ENCODE measurements around the gene SCAMP1. TPM values are rescaled to one million over a fixed set of nuclear protein-coding genes. Genes with fewer than 3 reads are reported as not detected.
"Not testable (repeated sequence)": the region's sequence is repeated elsewhere in the genome, so short reads cannot be mapped to it uniquely, and the experiment has no call there.

SCAMP1 gene
- total RNA-seq, 1 donor from 2014 or later = 31.6 TPM

DNA sequence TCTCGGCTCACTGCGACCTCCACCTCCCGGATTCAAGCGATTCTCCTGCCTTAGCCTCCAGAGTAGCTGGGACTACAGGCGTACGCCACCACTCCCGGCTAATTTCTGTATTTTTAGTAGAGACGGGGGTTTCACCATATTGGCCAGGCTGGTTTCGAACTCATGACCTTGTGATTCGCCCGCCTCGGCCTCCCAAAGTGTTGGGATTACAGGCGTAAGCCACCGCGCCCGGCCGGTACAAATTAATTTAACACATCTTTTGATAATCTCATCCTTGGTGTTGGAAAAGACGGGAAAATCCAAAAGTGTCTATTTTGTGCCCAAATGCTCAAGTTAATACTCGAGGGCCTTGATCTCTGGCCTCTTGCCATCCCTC is 974 bp upstream of the SCAMP1 start:
- not testable (repeated sequence) for DNase-seq, ATAC-seq
- intact Hi-C loops (cut with micrococcal nuclease) = loop anchor here (5.0 kb wide), 1 partner anchor 62 kb away; no protein-coding TSS in a partner anchor

DNA sequence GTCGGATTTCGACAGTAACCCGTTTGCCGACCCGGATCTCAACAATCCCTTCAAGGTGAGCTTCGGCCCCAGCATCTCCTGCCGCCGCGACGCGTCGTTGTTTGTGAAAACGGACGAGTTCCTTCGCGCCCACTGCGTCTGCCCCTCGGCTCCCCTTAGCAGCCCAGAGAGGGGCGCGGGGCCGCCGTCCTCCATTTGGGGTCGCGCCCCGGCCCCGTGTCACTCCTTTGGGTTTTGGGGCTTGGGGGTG is 182 bp downstream of the SCAMP1 start:
- ATAC-seq = no peak
- DNase-seq = no peak
- intact Hi-C loops (cut with micrococcal nuclease) = no loop called here

DNA sequence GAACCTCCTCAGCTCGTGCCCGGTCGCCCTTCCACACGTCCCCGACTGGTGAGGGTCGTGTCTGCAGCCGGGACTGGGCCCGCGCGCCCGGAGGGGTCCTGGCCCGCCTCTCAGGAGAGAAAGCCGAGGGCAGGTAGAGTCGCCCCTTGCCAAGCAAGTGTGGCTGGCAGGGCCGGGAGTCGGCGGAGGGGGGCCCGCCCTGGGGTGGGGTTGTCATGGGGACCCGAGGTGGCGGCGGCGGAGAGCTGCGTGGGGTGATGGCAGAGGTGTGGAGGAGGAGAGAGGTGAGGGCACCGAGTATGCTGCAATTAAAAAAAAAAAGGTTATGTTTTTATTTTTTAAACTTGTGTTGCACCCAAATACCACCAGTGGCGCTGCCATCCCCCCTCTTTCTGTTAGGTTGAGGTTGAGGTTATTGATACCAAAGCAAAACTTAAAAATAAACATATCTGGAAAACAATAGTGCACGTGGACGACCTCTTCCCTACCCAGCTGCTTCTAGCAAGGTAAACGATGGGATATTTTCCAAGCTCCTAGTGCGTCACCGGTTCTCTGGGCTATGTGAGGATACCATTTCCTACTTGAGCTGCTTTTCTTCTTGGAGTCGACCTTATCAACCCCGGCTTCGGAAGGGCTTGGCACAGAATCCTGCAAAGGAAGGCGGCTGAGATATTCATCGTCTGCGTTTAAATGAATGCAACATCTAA is 660 bp downstream of the SCAMP1 start:
- DNase-seq (peak; percentile 61), ATAC-seq (peak; percentile 59)
- intact Hi-C loops (cut with micrococcal nuclease) = no loop called here

DNA sequence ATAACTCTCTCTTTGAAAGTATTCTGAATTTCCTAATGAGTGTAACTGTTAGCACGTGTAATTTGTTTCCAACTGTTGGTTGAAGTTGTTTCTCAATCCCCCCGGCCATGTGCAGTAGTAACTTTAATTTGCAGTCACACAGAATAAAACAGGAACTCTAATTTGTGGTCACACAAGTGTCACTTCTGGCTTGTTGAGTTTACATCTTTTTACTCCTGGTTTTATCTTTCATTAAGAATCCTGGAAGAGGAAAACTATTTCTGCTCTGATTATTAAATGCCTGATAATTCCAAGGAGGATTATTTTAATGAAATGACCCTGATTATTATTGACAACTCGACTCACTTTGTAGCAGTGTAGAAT is 1.2 kb downstream of the SCAMP1 start:
- ATAC-seq (no peak), DNase-seq (no peak)
- intact Hi-C loops (cut with micrococcal nuclease) = no loop called here

DNA sequence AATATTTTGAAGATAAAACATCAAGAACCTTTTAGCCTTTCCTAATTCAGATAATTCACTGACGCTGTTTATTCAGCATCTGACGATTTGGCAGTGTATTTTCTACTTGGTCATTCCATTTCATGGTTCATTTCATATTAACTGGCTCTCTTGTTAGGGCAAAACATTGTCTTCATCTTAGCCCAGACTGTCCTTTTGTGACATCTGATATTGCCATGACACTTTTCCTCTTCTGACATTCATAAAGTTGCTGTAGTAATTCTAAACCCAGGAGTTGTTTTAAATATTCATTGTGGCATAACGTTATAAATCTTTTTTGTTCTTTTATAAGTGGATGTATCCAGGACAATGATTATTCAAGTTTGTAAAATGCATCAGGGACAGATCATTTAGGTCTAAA is 1.8 kb downstream of the SCAMP1 start:
- DNase-seq (no peak), ATAC-seq (no peak)
- intact Hi-C loops (cut with micrococcal nuclease) = no loop called here

DNA sequence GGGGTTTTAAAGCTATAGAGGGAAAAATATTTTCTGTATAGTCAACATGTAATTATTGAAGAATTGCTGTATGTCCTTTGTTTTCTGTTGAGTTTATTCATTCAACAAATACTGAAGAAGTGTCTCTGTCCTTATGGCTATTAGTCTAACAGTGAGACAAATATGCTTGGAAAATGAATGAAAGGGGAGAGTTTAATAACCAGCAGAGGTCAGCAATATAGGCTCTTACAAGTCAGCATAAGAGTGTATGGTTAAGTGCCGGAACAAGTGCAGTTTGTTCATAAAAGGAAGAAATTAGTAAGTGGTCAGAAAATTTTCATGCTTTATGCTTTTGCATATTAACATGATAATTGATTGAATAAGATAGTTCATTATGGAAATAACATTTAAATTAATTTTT is 3.6 kb downstream of the SCAMP1 start:
- intact Hi-C loops (cut with micrococcal nuclease) = no loop called here
- ATAC-seq (no peak), DNase-seq (no peak)

DNA sequence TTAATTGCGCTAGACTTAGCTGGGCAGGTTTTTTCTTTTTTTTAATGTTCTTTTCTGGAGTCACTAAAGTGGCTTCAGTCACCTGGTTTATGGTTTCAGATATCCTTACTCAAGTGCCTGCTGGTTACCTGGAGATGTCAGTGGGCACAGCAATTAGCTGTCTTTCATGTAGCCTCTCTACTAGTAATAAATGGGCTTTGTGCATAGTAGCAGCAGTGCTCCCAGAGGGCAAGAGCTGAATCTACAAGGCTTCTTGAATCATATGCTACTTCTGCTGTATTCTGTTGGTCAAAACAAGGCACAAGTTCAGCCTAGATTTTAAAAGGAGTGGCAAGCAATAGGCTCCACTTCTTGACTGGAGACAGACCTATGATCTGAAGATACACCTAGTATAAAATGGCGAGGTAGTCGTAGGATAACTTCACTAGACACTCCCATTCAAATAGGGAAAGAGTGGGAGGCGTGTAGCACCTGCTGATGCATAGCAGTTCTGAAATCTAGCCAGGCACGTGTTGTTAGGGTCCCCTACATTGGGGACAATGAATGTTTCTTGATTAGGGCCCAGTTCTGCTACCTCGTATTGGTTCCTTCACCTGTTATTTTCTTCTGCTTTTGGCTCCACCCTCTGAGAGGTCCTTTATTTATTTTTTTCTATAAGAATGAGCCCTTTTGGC is 7.0 kb downstream of the SCAMP1 start:
- intact Hi-C loops (cut with micrococcal nuclease) = no loop called here

DNA sequence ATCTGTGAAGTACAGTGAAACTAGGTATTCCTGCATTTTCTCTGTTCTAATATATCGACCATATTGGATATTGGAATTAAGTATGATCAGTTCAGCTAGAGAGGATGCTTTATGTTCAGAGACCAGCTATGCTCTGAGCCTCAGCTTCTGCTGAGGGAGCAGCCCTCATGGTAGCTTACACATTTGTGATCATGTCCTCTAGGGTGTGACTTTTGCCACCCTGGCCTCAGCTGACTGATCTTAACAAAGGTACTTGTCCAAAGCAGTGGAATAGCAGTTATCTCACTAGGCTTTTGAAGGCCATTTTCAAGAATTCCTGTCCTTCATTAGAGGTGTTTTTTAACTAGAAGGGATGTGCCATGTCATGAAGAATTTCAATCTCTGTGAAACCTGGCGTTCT is 9.3 kb downstream of the SCAMP1 start:
- no peak for DNase-seq
- intact Hi-C loops (cut with micrococcal nuclease) = no loop called here
- no peak for ATAC-seq

More for the DNA sequence above, 7.0 kb downstream of the SCAMP1 start:
- no peak for DNase-seq
- ATAC-seq = no peak

DNA sequence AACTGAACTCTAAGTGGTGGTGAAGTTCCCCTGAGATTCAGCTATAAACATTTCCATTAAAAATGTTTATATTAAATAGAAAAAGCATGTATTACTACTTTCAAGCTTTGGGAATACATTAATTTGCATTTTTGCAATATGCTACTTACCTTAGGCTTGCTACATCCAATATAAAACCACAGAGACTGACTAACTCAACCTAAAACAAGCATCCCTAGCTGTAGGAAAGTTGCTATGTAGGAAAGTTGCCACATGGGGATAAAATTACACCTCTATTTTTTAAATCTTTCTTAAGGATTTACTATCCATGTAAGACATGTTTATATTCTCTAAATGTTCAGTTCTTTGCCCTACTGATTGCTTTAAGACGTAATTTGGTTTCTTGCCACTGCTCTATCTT is 12.8 kb downstream of the SCAMP1 start:
- DNase-seq = no peak
- ATAC-seq = no peak
- intact Hi-C loops (cut with micrococcal nuclease) = no loop called here

DNA sequence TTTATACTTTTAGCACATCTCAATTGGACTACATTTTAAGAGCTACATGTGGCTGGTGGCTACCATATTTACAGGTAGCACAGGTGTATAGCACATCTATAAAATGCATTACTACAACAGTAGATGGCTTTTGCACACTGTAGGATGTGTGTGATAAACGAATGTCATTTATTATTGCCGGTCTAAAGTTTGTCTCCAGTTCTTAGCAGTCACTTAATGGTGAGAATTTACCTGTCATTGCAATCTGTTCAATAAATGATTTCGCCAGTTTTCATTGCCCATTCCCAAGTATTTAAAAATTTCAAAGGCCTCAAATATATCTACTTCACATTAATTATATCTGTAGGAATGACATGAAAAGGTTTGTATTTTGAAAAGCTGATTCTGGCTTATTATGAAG is 15.9 kb downstream of the SCAMP1 start:
- no peak for ATAC-seq

DNA sequence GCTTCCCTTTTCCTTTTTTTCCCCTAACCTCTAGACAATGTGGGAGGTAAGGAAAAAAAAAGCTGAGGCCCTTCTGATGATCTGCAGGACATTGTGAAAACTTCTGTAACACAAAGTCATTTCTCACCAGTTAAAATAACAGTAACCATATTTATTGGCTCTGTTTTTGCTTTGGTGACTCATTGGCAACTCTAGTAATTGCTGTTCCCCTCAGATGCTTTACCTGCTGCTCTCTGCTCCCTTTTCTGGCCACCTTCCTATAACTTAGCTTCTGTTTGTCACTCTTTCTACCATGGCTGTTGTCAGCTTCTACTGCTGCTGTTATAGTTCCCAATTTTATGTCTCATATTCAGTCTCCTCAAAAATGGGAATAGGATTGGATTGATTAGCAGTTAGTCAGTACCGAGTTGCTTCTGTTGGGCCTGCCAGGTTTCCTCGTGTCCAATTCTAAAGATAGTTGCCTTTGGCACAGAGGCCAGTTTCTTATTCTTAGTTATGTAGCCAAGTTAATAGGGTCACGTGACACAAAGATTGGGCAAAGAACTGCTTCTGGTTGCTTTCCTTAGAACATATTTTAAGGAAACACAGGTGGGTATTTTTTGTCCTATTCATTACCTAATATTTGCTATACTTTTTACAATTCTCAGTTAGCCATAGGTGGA is 16.8 kb downstream of the SCAMP1 start:
- ATAC-seq = peak; percentile 86
- intact Hi-C loops (cut with micrococcal nuclease) = no loop called here
- DNase-seq = no peak

More for the DNA sequence above, 15.9 kb downstream of the SCAMP1 start:
- DNase-seq = no peak
- intact Hi-C loops (cut with micrococcal nuclease) = no loop called here

DNA sequence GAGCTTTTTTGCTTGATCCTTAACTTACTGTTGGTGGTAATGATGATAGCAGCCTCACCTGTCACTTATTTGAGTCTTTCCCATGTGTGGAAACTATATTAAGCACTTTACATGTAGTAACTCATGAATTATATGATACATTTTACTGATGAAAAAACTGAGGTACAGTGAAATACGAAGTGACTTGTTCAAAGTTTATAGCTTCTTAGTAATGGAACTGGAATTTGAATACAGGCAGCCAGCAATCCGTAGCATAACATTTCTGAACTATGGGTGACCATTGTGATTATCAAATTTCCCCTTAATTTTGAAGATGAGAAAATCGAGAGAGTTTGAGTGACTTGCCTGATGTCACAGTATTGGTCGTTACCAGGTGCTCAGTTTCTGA is 17.3 kb downstream of the SCAMP1 start:
- intact Hi-C loops (cut with micrococcal nuclease) = no loop called here
- ATAC-seq = peak; percentile 14
- DNase-seq = no peak

DNA sequence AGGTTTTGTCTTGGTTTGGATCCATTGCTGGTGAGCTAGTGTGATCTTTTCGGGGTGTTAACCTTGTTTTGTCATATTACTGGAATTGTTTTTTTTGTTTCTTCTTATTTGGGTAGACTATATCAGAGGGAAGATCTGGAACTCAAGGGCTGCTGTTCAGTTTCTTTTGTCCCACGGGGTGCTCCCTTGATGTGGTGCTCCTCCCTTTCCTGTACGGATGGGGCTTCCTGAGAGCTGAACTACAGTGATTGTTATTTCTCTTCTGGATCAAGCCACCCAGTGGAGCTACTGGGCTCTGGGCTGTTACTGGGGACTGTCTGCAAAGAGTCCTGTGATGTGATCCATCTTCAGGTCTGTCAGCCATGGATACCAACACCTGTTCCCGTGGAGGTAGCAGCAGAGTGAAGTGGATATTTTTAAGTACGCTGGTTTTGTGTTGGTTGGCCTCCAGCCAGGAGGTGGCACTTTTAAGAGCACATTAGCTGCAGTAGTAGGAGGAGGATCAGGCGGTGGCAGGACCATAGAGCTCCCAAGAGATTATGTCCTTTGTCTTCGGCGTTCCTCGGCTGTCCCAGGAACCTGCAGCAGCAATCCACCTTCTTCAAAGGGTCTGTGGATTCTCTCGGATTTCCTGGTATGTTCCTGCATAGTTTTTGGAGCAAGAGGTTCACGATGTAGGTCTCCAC is 27.2 kb downstream of the SCAMP1 start:
- intact Hi-C loops (cut with micrococcal nuclease) = no loop called here
- ATAC-seq (peak; percentile 40), DNase-seq (no peak)

DNA sequence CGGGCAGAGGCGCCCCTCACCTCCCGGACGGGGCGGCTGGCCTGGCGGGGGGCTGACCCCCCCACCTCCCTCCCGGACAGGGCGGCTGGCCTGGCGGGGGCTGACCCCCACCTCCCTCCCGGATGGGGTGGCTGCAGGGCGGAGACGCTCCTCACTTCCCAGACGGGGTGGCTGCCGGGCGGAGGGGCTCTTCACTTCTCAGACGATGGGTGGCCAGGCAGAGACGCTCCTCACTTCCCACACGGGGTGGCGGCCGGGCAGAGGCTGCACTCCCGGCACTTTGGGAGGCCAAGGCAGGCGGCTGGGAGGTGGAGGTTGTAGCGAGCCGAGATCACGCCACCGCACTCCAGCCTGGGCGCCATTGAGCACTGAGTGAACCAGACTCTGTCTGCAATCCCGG is 30.9 kb downstream of the SCAMP1 start:
- DNase-seq, ATAC-seq: not testable (repeated sequence)

DNA sequence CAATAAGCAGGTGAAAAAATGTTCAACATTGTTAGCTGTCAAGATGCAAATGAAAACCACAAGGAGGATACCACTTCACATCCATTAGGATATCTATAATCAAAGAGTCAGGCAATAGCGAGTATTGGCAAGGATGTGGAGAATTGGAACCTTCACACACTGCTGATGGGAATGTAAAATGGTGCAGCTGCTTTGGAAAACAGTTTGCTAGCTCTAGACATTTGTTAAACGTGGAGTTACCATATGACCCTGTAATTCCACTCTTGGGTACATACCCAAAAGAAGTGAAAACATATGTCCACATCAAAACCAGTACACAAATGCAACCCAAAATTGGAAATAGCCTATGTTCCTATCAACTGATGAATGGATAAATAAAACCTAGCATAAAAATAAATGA is 37.4 kb downstream of the SCAMP1 start:
- DNase-seq = no peak
- intact Hi-C loops (cut with micrococcal nuclease) = no loop called here
- ATAC-seq = no peak

More for the DNA sequence above, 30.9 kb downstream of the SCAMP1 start:
- intact Hi-C loops (cut with micrococcal nuclease) = not testable (repeated sequence)

DNA sequence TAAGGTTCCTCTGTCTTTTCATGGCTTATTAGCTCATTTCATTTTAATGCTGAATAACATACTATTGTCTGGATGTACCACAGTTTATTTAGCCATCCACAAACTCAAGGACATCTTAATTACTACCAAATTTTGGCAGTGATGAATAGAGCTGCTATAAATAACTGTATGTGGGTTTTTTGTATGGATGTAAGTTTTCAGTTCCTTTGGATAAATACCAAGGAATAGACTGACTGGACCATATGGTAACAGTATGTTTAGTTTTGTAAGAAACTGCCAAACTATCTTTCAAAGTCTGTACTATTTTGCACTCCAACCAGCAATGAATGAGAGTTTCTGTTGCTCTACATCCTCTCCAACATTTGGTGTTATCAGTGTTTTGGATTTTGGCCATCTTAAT is 38.7 kb downstream of the SCAMP1 start:
- no peak for DNase-seq
- intact Hi-C loops (cut with micrococcal nuclease) = no loop called here
- no peak for ATAC-seq

DNA sequence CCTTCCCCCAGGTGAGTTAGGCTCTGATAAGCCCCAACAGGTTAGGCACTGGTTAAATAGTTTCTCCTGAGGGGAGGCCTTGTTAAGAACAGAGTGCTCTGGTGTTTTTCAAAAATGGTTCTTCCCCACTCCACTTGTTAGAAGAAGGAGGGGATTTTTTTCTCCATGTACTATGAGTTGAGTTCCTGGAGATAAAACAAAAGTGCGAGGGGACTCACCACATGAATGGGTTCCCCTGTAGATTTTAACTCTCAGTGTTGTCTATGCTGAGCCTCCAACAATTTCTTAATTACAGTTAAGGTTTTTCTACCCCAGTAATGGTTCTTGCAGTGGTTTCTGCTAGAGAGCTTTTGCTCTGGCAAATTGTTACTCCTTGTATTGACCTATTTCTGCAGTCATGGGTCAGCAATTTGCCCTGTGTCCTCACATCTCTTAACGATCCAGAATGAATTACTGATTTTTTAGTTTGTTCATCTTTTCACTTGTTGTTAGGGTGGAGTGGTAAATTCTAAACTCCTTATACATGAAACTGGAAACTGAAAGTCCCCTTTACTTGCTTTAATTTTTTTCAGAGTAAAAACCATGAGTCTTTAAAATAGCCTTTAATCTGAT is 44.4 kb downstream of the SCAMP1 start:
- ATAC-seq (no peak), DNase-seq (no peak)
- intact Hi-C loops (cut with micrococcal nuclease) = no loop called here

DNA sequence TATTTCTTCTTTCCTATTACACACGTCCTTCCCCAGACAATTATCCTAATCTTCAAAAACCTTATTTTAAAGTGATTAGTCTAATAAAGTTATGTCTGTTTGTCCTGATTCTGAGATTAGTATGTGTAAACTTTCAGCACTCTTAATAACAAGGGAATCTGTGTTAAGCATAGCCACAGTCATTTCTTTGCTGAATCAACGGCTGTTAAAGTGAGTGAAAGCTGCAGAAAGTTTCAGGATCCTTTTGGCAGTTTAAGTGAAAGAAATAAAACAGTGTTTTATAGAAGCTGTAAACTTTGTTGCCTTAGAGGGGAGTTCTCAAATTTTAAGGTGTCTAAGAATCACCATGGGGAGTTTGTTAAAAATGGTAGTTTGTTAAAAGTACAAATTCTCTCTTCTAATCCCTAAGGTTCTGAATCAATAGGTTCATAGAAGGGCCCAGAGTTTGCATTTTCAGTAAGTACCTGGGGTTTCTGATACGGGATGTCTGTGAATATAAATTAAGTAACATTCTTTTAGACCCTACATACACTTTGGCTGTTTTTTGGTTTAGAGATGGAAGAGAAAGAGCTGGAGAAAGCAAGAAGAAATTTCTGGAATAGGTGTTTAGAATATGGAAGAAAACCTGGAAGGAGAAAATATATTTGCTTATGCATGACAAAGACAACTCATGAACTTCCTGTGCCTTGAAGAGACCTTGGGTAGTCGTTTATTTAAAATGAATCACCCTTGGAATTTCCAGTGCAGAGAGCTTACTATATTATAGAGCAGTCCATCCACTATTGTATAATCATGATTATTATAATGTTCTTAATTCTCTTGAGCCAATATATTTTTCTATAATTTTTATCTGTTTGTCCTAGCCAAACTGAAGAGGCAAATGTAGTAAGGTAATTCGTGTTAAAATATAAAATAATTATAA is 45.7 kb downstream of the SCAMP1 start:
- DNase-seq = no peak
- intact Hi-C loops (cut with micrococcal nuclease) = no loop called here
- ATAC-seq = no peak

DNA sequence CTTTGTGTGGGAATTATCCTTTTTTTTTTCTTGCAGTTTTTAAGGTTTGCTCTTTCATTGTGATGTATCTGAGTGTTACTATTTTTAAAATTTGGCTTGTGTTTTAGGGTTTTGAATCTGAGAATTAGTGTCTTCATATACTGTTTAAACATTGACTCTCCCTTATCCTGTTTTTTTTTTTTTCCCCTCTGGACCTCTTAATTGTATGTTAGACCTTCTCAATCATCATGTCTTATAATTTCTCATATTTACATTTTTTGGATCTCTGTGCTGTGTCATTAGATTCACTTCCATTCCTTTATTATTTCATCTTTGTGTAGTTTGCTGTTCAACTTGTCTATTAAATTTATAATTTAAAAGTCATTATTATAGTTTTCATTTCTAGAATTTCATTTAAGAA is 47.0 kb downstream of the SCAMP1 start:
- intact Hi-C loops (cut with micrococcal nuclease) = no loop called here
- DNase-seq = no peak
- ATAC-seq = no peak

All from left ventricle myocardium superior (tissue), 1 donor.